Esophagus muscularis mucosa (tissue), 4 donors: ENCODE measurements around the gene CAMTA1. TPM values are rescaled to one million over a fixed set of nuclear protein-coding genes. Genes with fewer than 3 reads are reported as not detected.

Experiments used
- DNase-seq: peaks from one replicate; pipeline ENCODE4 v3.0.0-alpha.2; 2017; ENCODE audit errors: extremely low spot score
- H3K27ac ChIP-seq, 4 donors: fragments of 200-600 bp; sonication (generic); replicated peaks in 1 of 4; 1 replicate in 3 of 4; 2 replicates in 1 of 4; pipeline ENCODE4 v1.5.1; 2016 to 2019; ENCODE audit warnings: mild to moderate bottlenecking in 1 of 4
- H3K27me3 ChIP-seq, 4 donors: fragments of 200-600 bp; sonication (generic); one replicate each; pipeline versions ENCODE4 v1.5.1 to v1.6.0; 2016 to 2019
- H3K36me3 ChIP-seq, 4 donors: fragments of 200-600 bp; sonication (generic); one replicate each; pipeline ENCODE4 v1.5.1; 2016 to 2019
- H3K4me1 ChIP-seq, 4 donors: fragments of 200-600 bp; sonication (generic); one replicate each; pipeline ENCODE4 v1.5.1; 2016 to 2019
- H3K4me3 ChIP-seq, 4 donors: fragments of 200-600 bp; sonication (generic); 1 replicate in 2 of 4; 2 replicates in 2 of 4; pipeline ENCODE4 v1.5.1; 2016 to 2019; ENCODE audit warnings: mild to moderate bottlenecking in 4 of 4, moderate library complexity in 1 of 4
- H3K9me3 ChIP-seq, 4 donors: fragments of 200-600 bp; sonication (generic); 1 replicate in 3 of 4; 2 replicates in 1 of 4; pipeline ENCODE4 v1.5.1; 2016 to 2019
- EP300 ChIP-seq: sonication (generic); formaldehyde crosslinking; IDR thresholded peaks from one replicate; pipeline ENCODE4 v1.6.1; 2017; ENCODE audit warnings: antibody characterized with exemption
- POLR2A ChIP-seq: fragments of 450-650 bp; IDR thresholded peaks from one replicate; pipeline ENCODE4 v1.6.1; 2017; ENCODE audit warnings: antibody characterized with exemption, moderate library complexity, mild to moderate bottlenecking, low read depth
- POLR2AphosphoS5 ChIP-seq, 2 donors: sonication (generic); formaldehyde crosslinking; IDR thresholded peaks; one replicate each; pipeline ENCODE4 v1.6.1; 2017; ENCODE audit warnings: antibody characterized with exemption in 2 of 2
- WGBS: methylation state at CpG from one replicate; pipeline ENCODE4 v1.1.5; 2018; 5-methylcytosine and 5-hydroxymethylcytosine counted together
- intact Hi-C: fragments of 100-400 bp; cut with DNase I; formaldehyde crosslinking; loops from one replicate; pipeline ENCODE4 v1.15.1; 2023
- total RNA-seq, 4 donors: library from RNA; depleted of rRNA; stranded (reverse); fragments of >200 nt; gene quantifications; one replicate each; pipeline versions ENCODE4 v1.1.0 to v1.2.1, GENCODE V29; 2016
- TF ChIP-seq, protein P1 (sequence below), 3 experiments: fragments of 200-600 bp in 2 of 3; fragments of 450-650 bp in 1 of 3; sonication (generic) in 2 of 3; IDR thresholded peaks; one replicate each; pipeline ENCODE4 v1.5.1; 2017 to 2019; ENCODE audit warnings: antibody characterized with exemption in 3 of 3, mild to moderate bottlenecking in 2 of 3, moderate library complexity in 1 of 3

Gene CAMTA1
- total RNA-seq, 4 donors from 2014 or later = 109 to 226 (median 139) TPM

DNA sequence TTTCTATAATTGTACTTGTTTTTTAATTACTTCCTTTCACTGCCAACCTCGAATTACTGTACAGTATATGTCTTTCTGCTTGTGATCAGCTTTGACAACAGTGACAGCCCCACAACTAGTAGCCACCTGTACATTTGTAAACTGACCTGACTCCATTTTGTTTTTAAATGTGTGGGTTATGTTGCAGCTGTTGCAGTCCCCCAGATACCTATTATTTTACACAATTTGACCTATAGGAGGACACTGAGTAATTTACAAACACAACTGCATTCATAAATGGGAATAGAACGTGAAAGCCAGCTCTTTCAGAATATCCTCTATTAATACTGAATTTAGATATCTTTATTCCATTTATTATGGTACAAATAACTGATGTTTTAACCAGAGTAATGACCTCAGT, 983.3 kb downstream of the CAMTA1 start:
- H3K36me3 ChIP-seq = peaks cover 0 to 9% (median 0%) of the 10 kb centered on the region in 4 donors
- 57% methylated on average over 2 of the region's 2 CpGs for WGBS
- H3K4me3 ChIP-seq = no peak overlapping the region
- intact Hi-C loops = no loop called here
- H3K4me1 ChIP-seq = peaks cover 11 to 25% (median 21%) of the 10 kb centered on the region in 4 donors
- no peaks in the 10 kb centered on the region for H3K9me3 ChIP-seq
- TF ChIP-seq, protein P1, sequence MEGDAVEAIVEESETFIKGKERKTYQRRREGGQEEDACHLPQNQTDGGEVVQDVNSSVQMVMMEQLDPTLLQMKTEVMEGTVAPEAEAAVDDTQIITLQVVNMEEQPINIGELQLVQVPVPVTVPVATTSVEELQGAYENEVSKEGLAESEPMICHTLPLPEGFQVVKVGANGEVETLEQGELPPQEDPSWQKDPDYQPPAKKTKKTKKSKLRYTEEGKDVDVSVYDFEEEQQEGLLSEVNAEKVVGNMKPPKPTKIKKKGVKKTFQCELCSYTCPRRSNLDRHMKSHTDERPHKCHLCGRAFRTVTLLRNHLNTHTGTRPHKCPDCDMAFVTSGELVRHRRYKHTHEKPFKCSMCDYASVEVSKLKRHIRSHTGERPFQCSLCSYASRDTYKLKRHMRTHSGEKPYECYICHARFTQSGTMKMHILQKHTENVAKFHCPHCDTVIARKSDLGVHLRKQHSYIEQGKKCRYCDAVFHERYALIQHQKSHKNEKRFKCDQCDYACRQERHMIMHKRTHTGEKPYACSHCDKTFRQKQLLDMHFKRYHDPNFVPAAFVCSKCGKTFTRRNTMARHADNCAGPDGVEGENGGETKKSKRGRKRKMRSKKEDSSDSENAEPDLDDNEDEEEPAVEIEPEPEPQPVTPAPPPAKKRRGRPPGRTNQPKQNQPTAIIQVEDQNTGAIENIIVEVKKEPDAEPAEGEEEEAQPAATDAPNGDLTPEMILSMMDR (IDR thresholded peaks at IDR 0.05) = no peak
- TF ChIP-seq POLR2AphosphoS5 (IDR thresholded peaks at IDR 0.05) (no peak), POLR2A (no peak), EP300 (no peak)
- no peaks in the 10 kb centered on the region for H3K27me3 ChIP-seq
- H3K27ac ChIP-seq = no peak overlapping the region
- no peak for DNase-seq

DNA sequence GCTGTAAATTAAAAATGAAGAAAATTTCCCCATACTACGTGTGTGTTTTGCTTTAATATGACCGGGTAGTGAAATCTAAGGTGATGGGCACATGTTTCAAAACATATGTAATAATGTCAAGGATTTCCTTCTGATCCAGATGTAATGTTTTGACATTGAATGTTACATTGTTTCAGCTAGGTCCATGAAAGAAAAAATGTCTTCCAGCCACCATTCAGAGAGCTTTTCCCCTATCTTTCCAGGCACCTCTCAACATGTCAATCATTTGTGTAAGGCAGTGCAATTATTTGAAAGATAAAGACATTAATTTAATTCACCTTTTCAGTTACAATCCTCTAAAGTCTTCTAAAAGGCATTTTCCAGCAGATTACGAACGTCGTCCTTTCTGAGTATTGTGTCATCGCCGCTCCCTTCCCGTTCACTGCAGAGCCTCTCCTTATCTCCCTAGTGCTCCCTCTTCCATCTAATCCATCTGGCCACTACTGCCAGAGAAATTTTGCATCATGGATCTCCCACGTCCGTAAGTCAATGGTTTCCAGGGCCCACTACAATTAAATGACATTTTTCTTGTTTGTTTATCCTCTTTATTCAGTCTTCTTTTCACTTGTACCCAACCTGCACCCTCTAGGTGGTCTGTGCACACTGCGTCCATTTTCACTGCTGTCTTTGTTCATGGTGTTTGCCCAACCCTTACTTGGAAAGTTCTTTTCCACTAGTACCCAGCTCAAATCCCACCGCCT, 984.6 kb downstream of the CAMTA1 start:
- intact Hi-C loops = no loop called here
- H3K36me3 ChIP-seq = peaks cover 0 to 21% (median 4%) of the 10 kb centered on the region in 4 donors
- H3K27me3 ChIP-seq = no peaks in the 10 kb centered on the region
- peak overlapping the region in 1 of 4 donors; percentile 96 for H3K27ac ChIP-seq
- no peaks in the 10 kb centered on the region for H3K9me3 ChIP-seq
- TF ChIP-seq EP300 (no peak), POLR2AphosphoS5 (IDR thresholded peaks at IDR 0.05) (no peak), POLR2A (no peak)
- TF ChIP-seq, protein P1 (IDR thresholded peaks at IDR 0.05) = no peak
- DNase-seq = no peak
- 92% methylated on average over 12 of the region's 12 CpGs for WGBS
- H3K4me1 ChIP-seq = peaks cover 11 to 29% (median 23%) of the 10 kb centered on the region in 4 donors
- H3K4me3 ChIP-seq = no peak overlapping the region

DNA sequence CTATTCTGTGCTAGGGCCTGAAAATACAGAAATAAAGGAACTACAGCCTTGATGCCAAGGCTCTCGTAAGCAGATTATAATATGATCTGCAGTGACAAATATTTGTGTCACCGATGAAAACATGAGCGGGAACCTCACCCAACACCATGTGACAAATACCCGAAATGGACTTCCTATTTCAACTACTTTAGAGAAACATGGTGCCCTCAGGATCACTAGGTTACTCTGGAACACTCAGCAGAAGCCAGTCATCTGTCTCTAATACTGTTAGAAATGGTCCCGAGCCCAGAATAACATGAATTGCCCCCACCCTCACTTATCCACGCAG, 985.4 kb downstream of the CAMTA1 start:
- no peaks in the 10 kb centered on the region for H3K27me3 ChIP-seq
- 17% methylated on average over 6 of the region's 6 CpGs for WGBS
- intact Hi-C loops = no loop called here
- H3K36me3 ChIP-seq = peaks cover under 1 to 24% (median 4%) of the 10 kb centered on the region in 4 donors
- DNase-seq = no peak
- peaks cover 11 to 29% (median 26%) of the 10 kb centered on the region in 4 donors for H3K4me1 ChIP-seq
- H3K4me3 ChIP-seq = peak overlapping the region; percentile 82 to 99 (median 90)
- H3K9me3 ChIP-seq = no peaks in the 10 kb centered on the region
- TF ChIP-seq POLR2AphosphoS5 (IDR thresholded peaks at IDR 0.05) = no peak
- TF ChIP-seq, protein P1 (IDR thresholded peaks at IDR 0.05) = no peak
- TF ChIP-seq POLR2A = no peak
- peak overlapping the region; percentile 91 to 96 (median 93) for H3K27ac ChIP-seq

DNA sequence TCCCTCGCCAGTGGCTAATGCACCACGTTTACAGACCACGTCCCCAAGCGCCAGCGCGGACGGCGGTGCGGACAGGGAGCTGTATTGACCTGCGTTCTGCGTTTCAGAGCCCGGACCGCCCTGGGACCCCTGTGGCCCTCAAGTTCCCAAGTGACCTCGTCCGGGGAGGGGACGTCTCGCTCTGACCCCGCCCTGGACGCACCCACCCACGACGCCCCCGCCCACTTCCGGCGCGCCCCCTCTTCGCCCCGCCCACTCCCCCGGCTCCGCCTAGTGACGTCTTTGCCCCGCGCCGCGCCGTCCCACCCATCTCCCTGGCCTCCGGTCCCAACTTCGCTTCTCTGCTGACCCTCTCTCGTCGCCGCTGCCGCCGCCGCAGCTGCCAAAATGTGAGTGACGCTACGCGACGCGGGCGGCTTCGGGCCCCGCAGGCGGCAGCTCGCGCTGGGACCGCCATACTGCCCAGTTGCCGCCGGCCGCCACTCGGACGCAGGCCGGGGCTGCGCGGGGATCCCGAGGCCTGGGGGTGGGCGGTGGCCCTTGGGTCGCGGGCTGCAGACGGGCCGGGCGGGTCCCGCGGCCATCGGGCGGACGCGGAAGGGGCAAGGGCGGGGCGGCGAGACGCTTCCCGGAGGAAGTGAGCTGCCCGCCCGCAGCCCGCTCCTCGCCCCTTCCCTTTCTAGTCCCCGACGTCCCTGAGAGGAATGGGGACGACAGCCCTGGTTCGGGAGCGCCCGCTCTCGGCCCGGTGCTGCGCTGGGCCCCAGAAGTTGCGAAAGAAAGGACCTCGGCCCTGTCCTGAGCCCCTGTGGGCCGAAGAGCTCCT, 986.0 kb downstream of the CAMTA1 start, which contains the start of gene VAMP3:
TSS of gene VAMP3 (plus strand) at position 300 of the 826 bp plus-strand sequence. CDS start at position 388, 88 bp downstream.
- Histone ChIP-seq H3K27ac (peak within 1 kb of the TSS; percentile 91 to 96 (median 93)), H3K4me3 (peak within 1 kb of the TSS; percentile 82 to 99 (median 90)), H3K36me3 (peaks cover 3 to 30% (median 4%) of the 10 kb centered on the region in 4 donors), H3K9me3 (no peaks in the 10 kb centered on the region), H3K27me3 (no peaks in the 10 kb centered on the region), H3K4me1 (peaks cover 11 to 30% (median 26%) of the 10 kb centered on the region in 4 donors)
- intact Hi-C loops = no loop called here
- WGBS = under 1% methylated on average over 18 of the region's 97 CpGs
- DNase-seq = peak; percentile 97
- TF ChIP-seq POLR2AphosphoS5 (IDR thresholded peaks at IDR 0.05) = peak; percentile 83 to 91
- TF ChIP-seq EP300 = no peak

DNA sequence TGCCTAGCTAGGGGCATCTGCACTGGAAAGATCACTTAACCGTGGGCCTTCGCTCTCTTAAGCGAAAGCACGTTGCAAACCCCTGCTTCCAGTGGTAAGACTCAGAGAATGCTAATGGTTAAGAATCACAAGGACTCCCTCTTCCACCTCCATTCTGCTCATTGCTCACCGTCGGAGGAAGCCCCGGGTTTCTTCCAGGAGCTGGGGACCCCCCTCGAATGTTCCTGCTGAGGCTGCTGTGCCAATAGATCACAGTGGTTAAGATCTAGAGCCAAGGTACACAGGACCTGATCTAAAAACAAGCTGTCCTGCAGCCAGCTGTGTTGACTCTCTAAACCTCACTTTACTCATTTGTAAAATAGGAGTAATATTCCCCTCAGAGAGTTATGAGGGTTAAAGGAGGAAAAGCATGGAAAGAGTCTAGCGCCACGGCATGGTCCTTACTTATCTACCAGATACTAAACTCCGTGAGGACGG, 986.6 kb downstream of the CAMTA1 start:
- peaks cover 4 to 37% (median 5%) of the 10 kb centered on the region in 4 donors for H3K36me3 ChIP-seq
- intact Hi-C loops = no loop called here
- H3K9me3 ChIP-seq = no peaks in the 10 kb centered on the region
- peak overlapping the region; percentile 91 to 96 (median 93) for H3K27ac ChIP-seq
- peak overlapping the region; percentile 82 to 99 (median 90) for H3K4me3 ChIP-seq
- no peaks in the 10 kb centered on the region for H3K27me3 ChIP-seq
- TF ChIP-seq POLR2AphosphoS5 (IDR thresholded peaks at IDR 0.05) (no peak), POLR2A (no peak), EP300 (no peak)
- TF ChIP-seq, protein P1 (IDR thresholded peaks at IDR 0.05) = no peak
- no peak for DNase-seq
- H3K4me1 ChIP-seq = peaks cover 11 to 30% (median 26%) of the 10 kb centered on the region in 4 donors
- WGBS = 22% methylated on average over 12 of the region's 12 CpGs
